ENCODE results near the gene GTPBP3. TPM values are rescaled to one million over a fixed set of nuclear protein-coding genes. Genes with fewer than 3 reads are reported as not detected.
"Not testable (repeated sequence)": the region's sequence is repeated elsewhere in the genome, so short reads cannot be mapped to it uniquely, and the experiment has no call there.

Gene GTPBP3
- total and polyA plus RNA-seq, 9 of the 15 experiments (the other 6 are each of a cell fraction or from before 2014, with no cell fraction given) = 4.9 to 124 (median 22.6) TPM

GRCh38 chr19:17294051-17294891, 43.1 kb upstream of the GTPBP3 start (continued):
- 0 out of 2 replicates have a peak, but pooled peaks have one; percentile 13 for TF ChIP-seq THAP12 (CRISPR knock-in tag; IDR thresholded peaks at IDR 0.05)
- TF ChIP-seq TBP (optimal IDR thresholded peaks at IDR 0.05; ENCODE audit: low read depth, low read length) = peak; percentile 38
- peak; percentile 45; the same call in 1 of the 2 replicates for TF ChIP-seq MAX (CRISPR knock-in tag; IDR thresholded peaks at IDR 0.05)
- TF ChIP-seq RBFOX2 (IDR thresholded peaks at IDR 0.05; ENCODE audit: low read depth, low read length) = peak; percentile 66
- TF ChIP-seq ZNF76 (CRISPR knock-in tag; IDR thresholded peaks at IDR 0.05; ENCODE audit: borderline replicate concordance) = no peak
- TF ChIP-seq SIN3A (IDR thresholded peaks at IDR 0.05; ENCODE audit: borderline replicate concordance in 2 of 2, control insufficient read depth in 1 of 2, low read depth in 2 of 2, low read length in 2 of 2) = peak in 1 of 2 experiments; percentile 35; a peak in 1 of 4 replicates
- no peak for TF ChIP-seq RCOR1 (IDR thresholded peaks at IDR 0.05; ENCODE audit: borderline replicate concordance in 1 of 2, low read depth in 2 of 2, low read length in 2 of 2)
- TF ChIP-seq HMGXB4 (CRISPR knock-in tag; IDR thresholded peaks at IDR 0.05) = no peak
- TF ChIP-seq SIRT6 (IDR thresholded peaks at IDR 0.05; ENCODE audit: low read depth, low read length) = no peak

GRCh38 chr19:17295551-17295950, 41.8 kb upstream of the GTPBP3 start:
- H3K27me3 ChIP-seq (ENCODE audit: control insufficient read depth in 2 of 2, insufficient read depth in 2 of 2, low read length in 2 of 2); BruUV-seq (replicated peaks); CTCF ChIA-PET (ENCODE audit: low intra/inter-chr PET ratio); H3K9ac ChIP-seq (ENCODE audit: insufficient read depth in 1 of 2, low read depth in 2 of 2, low read length in 2 of 2); intact Hi-C loops (cut with micrococcal nuclease); H3K4me2 ChIP-seq (ENCODE audit: insufficient read depth, low read length); H3K9me1 ChIP-seq (ENCODE audit: control insufficient read depth, insufficient read depth, low read length); ATAC-seq; H2AFZ ChIP-seq (ENCODE audit: low read depth, low read length); FAIRE-seq; H3K4me3 ChIP-seq; H3K9me3 ChIP-seq (replicated peaks; ENCODE audit: control insufficient read depth, insufficient read depth, low read depth, low read length); H4K20me1 ChIP-seq (replicated peaks; ENCODE audit: control insufficient read depth, insufficient read depth, low read length); in situ Hi-C loops (cut with MboI); H3K27ac ChIP-seq (ENCODE audit: extremely low read depth, low read depth, low read length); DNase-seq (ENCODE audit: extremely low read depth in 1 of 4, low spot score in 3 of 4): not testable (repeated sequence)
- Histone ChIP-seq H3K79me2 (ENCODE audit: control insufficient read depth, insufficient read depth, low read length) (peaks cover 12% of the 10 kb centered on the region), H3K4me1 (replicated peaks in 1 of 2; ENCODE audit: control insufficient read depth in 2 of 2, insufficient read depth in 2 of 2, low read length in 2 of 2) (peaks cover 12 to 33% of the 10 kb centered on the region in 2 experiments; a peak in 4 of 5 replicates), H3K36me3 (ENCODE audit: control insufficient read depth, insufficient read depth, low read length) (peaks cover 21% of the 10 kb centered on the region)
- POLR2A ChIA-PET = interaction anchor here (0.5 to 1.4 kb wide), 2 partner anchors 14 to 27 kb away, joined by 3 to 6 read pairs; partner anchors contain the start of gene DDA1
- WGBS (ENCODE audit: insufficient coverage, low coverage, missing lambda C conversion rate) = 94% methylated on average over 6 of the region's 6 CpGs
